NCI-H1694 treated with DMSO at 0.1 percent for 48 hours (cell line): ENCODE data around the gene CDC42EP2.
A peak's percentile ranks its signal among the peaks of the same experiment; 100 is the strongest.
"Not testable (repeated sequence)": the region's sequence is repeated elsewhere in the genome, so short reads cannot be mapped to it uniquely, and the experiment has no call there.

Source experiments
- DNase-seq: peaks from one replicate; lab custom pipeline; 2025; lab: John Stamatoyannopoulos, UW

The CDC42EP2 gene

GRCh38 chr11:65320386-65321075 is 5.9 kb downstream of the CDC42EP2 start:
- no peak for DNase-seq

DNA sequence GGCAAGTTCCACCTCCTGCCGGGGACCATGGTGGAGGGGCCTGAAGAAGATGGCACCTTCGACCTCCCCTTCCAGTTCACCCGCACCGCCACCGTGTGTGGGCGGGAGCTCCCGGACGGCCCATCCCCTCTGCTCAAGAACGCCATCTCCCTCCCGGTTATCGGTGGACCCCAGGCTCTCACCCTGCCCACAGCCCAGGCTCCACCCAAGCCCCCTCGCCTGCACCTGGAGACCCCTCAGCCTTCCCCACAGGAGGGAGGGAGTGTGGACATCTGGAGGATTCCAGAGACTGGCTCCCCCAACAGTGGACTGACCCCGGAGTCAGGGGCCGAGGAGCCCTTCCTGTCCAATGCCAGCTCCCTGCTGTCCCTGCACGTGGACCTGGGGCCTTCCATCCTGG is 6.4 kb downstream of the CDC42EP2 start:
- no peak for DNase-seq

DNA sequence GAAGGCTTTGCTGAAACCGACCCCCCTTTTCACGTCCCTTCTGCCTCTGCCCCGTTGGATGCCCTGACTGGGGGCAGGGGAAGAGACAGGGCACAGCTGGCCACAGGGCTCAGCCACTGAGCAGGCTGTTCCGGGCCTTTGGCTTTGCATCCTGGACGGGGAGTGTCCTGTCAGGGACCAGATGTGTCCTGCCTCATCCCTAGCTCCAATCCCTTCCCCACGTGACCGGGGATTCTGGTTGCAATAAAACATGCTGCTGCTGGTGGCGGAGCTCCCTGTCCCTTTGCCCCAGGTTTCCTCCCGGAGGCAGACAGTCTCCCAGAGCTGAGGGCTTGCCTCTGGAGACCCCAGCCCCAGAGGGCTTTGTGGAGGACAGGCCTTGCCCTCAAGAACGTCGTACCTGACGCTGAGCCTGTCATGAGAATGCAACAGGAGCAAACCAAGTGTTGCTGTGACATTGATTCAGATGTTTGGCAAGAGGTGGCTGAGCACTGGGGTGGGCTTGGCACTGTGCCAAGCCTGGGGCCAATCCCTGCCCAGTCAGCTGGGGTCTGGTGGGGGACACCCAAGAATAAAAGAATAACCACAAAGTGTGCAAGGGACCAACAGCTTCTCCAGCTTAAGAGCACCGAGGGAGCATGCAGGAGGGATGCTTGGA is 7.3 kb downstream of the CDC42EP2 start:
- DNase-seq, result no peak

DNA sequence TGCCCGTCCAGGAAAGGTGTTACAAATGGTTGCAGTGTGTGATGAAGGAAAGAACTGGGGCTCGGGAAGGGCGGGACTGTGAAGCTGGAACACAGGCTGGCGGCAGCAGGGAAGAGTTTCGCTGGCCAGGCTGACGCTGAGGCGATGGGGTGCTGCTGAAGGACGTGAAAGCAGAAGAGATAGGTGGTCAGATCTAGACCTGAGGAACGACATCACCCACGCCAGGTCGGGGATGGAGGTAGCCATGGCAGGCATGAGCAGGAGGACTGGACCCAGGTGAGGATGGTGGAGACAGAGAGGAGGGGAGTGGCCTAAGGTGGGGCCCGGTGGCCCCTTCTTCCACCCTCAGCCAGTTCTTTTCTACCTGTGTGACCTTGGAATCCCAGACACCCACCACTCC is 9.1 kb downstream of the CDC42EP2 start:
- no peak for DNase-seq

DNA sequence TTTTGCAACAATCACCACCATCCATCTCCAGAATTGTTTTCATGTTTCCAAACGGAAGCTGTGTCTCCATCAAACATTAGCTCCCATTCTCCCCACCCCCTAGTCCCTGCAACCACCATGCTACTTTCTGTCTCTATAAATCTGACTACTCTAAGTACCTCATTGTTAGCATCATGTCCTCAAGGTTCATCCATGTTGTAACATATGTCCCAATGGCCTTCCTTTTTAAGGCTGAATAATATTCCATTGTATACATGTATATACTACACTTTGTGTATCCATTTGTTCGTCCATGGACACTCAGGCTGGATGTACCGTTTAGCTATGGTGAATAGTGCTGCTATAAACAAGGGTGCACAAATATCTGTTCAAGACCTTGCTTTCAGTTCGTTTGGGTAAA is 10.8 kb downstream of the CDC42EP2 start:
- no peak for DNase-seq

DNA sequence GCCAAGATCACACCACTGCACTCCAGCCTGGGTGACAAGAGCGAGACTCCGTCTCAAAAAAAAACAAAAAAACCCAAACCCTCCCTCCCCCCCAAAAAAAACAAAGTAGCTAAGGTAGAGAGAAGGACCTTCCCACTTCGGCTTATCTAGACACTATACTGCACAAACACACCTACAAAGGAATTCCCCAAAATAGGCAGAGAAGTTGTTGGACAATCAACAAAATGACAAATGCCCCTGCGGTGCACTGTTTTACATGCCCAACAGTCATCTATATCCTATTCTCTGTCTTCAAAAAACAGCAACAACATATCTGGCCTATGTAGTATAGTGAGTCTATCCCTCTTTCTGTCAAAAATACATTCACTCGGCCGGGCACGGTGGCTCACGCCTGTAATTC is 12.4 kb downstream of the CDC42EP2 start:
- no peak for DNase-seq

DNA sequence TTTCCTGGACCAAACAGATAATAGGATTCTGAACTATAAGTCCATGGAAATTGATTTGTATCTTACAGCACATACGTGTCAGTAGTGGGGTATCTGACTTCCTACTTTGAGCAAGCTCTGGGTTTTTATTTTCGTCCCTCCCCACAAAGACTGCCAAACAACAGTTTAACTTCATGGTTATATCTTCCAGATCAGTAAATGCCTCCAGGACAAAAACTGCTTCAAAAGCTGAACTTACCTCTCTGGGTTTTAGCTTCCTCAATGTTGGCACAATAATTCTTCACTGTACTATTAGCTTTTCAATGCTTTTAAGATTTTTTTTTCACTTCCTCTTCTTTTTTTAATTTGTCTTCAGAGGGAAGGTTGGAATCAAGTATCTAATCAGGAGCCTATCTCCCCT is 14.8 kb downstream of the CDC42EP2 start:
- no peak for DNase-seq

DNA sequence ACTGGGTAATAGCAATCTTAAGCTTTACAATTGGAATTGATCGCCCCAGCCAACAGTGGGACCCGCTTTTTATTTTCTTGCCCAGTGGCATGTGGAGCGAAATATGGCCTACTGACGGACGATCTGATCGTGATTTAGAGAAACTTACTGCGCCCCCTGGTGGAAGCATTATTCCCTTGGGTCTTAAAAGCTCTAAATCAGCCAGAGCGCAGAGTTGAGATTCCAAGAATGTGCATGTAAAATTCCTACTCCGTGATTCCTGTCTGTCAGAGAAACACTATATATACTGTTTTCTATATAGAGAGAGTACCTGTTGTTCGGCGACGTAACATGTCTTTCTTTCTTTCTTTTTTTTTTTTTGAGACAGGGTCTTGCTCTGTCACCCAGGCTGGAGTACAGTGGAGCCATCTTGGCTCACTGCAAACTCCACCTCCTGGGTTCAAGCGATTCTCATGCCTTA is 15.3 kb downstream of the CDC42EP2 start:
- DNase-seq, result peak; percentile 78

GRCh38 chr11:65330544-65330943 is 15.9 kb downstream of the CDC42EP2 start:
- no peak for DNase-seq

DNA sequence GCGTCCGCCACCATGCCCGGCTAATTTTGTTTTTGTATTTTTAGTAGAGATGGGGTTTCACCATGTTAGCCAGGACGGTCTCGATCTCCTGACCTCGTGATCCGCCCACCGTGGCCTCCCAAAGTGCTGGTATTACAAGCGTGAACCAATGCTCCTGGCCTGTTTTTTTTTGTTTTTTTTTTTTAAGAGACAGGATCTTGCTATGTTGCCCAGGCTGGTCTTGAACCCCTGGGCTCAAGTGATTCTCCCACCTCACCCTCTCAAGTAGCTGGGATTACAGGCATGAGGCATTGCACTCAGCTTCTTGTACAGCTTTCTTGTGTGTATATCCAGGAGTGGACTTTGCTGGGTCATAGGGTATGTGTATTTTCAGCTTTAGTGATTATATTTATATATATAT is 17.9 kb downstream of the CDC42EP2 start:
- not testable (repeated sequence) for DNase-seq

DNA sequence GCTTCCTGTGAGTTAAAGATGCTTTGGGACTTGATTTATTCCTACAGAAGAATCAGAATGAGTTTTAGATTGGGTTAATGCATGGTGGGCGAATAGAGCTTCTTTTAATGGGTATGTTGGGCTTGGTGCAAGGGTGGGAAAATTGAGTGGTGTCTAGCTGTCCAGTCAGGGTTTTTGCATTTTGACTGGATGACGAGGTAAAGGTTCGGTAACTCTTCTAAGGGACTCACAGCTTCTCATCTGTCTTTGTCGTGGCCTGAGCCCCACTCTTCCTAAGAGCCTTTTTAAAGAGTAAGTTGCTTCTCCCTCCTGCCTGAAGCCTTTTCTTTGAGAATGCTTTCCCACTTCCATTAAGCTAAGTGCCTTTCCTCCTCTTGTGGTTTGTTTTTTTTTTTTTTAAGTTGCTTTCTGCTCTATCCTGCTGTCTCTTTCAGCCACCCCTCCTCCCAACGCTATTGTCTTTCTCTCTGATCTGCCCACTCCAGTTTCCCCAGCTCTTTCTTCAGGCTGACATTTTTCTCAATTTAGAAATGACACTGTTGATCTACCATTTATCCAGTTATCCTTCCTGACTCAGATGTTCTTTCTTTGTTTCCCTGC is 20.1 kb downstream of the CDC42EP2 start:
- no peak for DNase-seq

DNA sequence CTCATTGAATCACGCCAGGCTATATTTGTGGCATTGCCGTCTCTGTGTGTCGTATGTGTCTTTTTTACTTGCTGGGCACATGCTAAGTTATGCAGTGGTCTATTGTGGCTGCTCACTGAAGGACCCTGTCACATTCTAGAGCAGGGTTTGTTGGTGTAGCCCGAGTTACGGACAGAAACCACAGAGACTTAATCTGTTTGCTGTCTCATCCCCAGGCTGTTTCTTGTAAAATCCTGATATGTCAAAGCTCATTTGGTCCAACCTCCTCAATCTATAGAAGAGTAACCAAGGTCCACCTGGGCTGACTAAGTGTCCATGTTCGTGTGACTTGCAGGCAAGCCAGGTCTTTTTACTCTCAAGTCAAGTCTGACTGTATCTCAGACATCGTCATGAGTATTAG is 24.0 kb downstream of the CDC42EP2 start:
- no peak for DNase-seq

GRCh38 chr11:65340226-65340625 is 25.6 kb downstream of the CDC42EP2 start:
- no peak for DNase-seq

DNA sequence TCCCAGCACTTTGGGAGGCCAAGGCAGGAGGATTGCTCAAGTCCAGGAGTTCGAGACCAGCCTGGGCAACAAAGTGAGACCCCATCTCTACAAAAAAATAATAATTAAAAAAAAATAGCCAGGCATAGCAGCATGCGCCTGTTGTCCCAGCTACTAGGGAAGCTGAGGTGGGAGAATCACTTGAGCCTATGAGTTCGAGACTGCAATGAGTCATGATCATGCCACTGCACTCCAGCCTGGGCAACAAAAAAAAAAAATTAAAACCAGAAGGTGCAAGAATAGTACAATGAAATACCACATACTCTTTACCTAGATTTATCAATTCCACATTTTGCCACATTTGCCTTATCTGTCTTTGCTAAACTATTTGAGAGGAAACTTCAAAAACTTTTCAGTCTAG is 27.2 kb downstream of the CDC42EP2 start:
- no peak for DNase-seq

- DNase-seq, result no peak
These were observed 36.8 kb downstream of the CDC42EP2 start for GRCh38 chr11:65351511-65351910.

GRCh38 chr11:65352783-65353182 is 38.1 kb downstream of the CDC42EP2 start:
- DNase-seq, result peak; percentile 6

DNA sequence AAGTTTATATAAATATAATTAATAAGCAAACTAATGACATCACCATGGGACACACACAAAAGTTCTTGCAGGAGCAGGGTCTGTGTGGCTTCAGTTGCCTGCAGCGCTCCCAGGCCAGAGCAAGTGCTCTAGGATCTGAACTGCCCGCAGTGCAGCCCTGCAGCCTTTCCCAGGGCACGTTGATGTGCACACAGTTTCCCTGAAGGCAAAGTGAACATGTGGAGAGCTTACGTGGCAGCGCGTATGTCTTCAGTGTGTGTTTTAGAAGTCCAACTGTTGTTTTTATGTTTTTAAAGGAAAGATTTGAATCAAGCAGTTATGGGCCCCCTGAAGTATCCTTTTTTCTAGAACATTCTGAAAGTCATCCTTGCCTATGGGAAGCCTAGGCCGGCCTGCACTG is 38.7 kb downstream of the CDC42EP2 start:
- DNase-seq, result no peak

DNA sequence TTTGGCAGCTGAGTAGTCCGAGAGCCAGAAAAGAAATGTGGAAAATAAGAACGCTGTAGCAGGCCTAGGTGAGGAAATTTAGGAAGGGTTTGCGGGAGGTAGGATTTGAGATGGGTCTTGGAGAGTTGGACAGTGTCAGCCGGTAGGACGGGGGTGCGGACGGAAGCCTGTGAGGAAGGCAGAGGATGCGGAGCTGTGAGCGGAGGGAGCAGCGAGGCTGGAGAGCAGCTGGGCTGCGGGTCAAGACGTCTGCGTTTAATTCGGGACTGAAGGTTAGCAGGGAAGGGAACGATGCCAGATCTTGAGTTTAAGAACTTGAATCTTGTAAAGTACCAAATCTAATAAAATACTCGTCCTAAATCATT is 39.2 kb downstream of the CDC42EP2 start:
- no peak for DNase-seq

GRCh38 chr11:65354265-65355012 is 39.8 kb downstream of the CDC42EP2 start, which contains the start of gene TIGD3:
TIGD3 (plus strand) TSS chr11:65354751; CDS start chr11:65355809, 1,058 bp downstream.
- peak; percentile 89 for DNase-seq

- DNase-seq, result peak; percentile 3
These were observed 40.5 kb downstream of the CDC42EP2 start for GRCh38 chr11:65355013-65355775.

GRCh38 chr11:65355776-65356393 is 41.2 kb downstream of the CDC42EP2 start:
- DNase-seq, result no peak
